HepG2 (cell line): ENCODE data around the gene EDAR. TPM values are rescaled to one million over a fixed set of nuclear protein-coding genes. Genes with fewer than 3 reads are reported as not detected.

ENCODE experiments used
- ATAC-seq: fragments of 200-7000 bp; cut with Tn5 transposase; 3 replicates; pipeline ENCODE4 v1.9.1; 2020; ENCODE audit warnings: mild to moderate bottlenecking, moderate library complexity
- BruUV-seq: library from RNA; stranded (reverse); fragments of 400-500 nt; replicated peaks from 2 replicates; lab custom pipeline; 2021; lab: Mats Ljungman, UMichigan
- CTCF ChIA-PET: fragments of 300-600 bp; formaldehyde crosslinking; extraction: SDS; loops from one replicate; lab custom pipeline; 2021; ENCODE audit warnings: low total read pairs, inconsistent platforms, low intra/inter-chr PET ratio; lab: Yijun Ruan, JAX
- POLR2A ChIA-PET: fragments of 350-600 bp; sonication (Branson Sonifier 250); formaldehyde crosslinking; loops from one replicate; lab custom pipeline; 2020; ENCODE audit warnings: antibody characterized with exemption, inconsistent platforms; lab: Yijun Ruan, JAX
- DNase-seq: peaks from one replicate; pipeline ENCODE4 v3.0.0-alpha.2; 2015; ENCODE audit warnings: low spot score
- FAIRE-seq: peaks from 3 replicates; lab custom pipeline; 2011; peaks lifted over from hg19 to GRCh38; lab: Jason Lieb, UNC
- H2AFZ ChIP-seq: one replicate; pipeline ENCODE4 v1.6.1; 2011; ENCODE audit warnings: low read length, inconsistent platforms
- H3K27ac ChIP-seq: fragments of 300-600 bp; 3 replicates; pipeline ENCODE4 v1.8.0; 2011; ENCODE audit warnings: mixed run types, mild to moderate bottlenecking, mixed read lengths, low read length, inconsistent platforms; ENCODE audit not compliant: insufficient read depth; ENCODE audit errors: extremely low read length
- H3K27me3 ChIP-seq, 2 experiments: fragments of 200-600 bp in 1 of 2; 2 replicates in 1 of 2; 3 replicates in 1 of 2; pipeline versions ENCODE4 v1.6.0 to v1.8.0; 2011; ENCODE audit warnings: low read length in 2 of 2, mild to moderate bottlenecking in 2 of 2, moderate library complexity in 2 of 2, inconsistent platforms in 1 of 2; ENCODE audit not compliant: insufficient read depth in 2 of 2, control insufficient read depth in 1 of 2
- H3K36me3 ChIP-seq, 2 experiments: fragments of 200-600 bp in 1 of 2; replicated peaks in 1 of 2; 2 replicates in 1 of 2; 3 replicates in 1 of 2; pipeline versions ENCODE4 v1.5.1 to v1.8.0; 2011; ENCODE audit warnings: low read length in 2 of 2, inconsistent platforms in 1 of 2; ENCODE audit not compliant: insufficient read depth in 2 of 2, control insufficient read depth in 1 of 2
- H3K4me1 ChIP-seq: 2 replicates; pipeline ENCODE4 v1.5.1; 2012; ENCODE audit warnings: low read length, inconsistent platforms; ENCODE audit not compliant: insufficient read depth
- H3K4me2 ChIP-seq: 2 replicates; pipeline ENCODE4 v1.6.0; 2011; ENCODE audit warnings: low read depth, low read length, inconsistent platforms
- H3K4me3 ChIP-seq, 3 experiments: fragments of 200-600 bp in 1 of 3; sonication (generic), shearing (Covaris generic) in 1 of 3; replicated peaks in 1 of 3; 2 replicates each; pipeline ENCODE4 v1.5.1; 2011 to 2016; ENCODE audit warnings: low read length in 3 of 3, inconsistent platforms in 2 of 3, low read depth in 2 of 3, mild to moderate bottlenecking in 2 of 3, control low read depth in 1 of 3, mixed read lengths in 1 of 3; ENCODE audit not compliant: insufficient read depth in 1 of 3
- H3K79me2 ChIP-seq: one replicate; pipeline ENCODE4 v1.6.1; 2011; ENCODE audit warnings: low read length, inconsistent platforms; ENCODE audit not compliant: insufficient read depth
- H3K9ac ChIP-seq: 2 replicates; pipeline ENCODE4 v1.6.0; 2011; ENCODE audit warnings: mild to moderate bottlenecking, low read depth, low read length, inconsistent platforms; ENCODE audit not compliant: insufficient read depth
- H3K9me3 ChIP-seq: 2 replicates; pipeline ENCODE4 v1.5.1; 2012; ENCODE audit warnings: mild to moderate bottlenecking, low read length
- H4K20me1 ChIP-seq: 2 replicates; pipeline ENCODE4 v1.6.0; 2011; ENCODE audit warnings: inconsistent platforms, mild to moderate bottlenecking, low read length, moderate library complexity; ENCODE audit not compliant: insufficient read depth
- AKNA ChIP-seq: sonication (generic); formaldehyde crosslinking; IDR thresholded peaks from 2 replicates; pipeline ENCODE4 v1.4.0; 2020; ENCODE audit warnings: missing genetic modification reagents, borderline replicate concordance
- KLF9 ChIP-seq: IDR thresholded peaks from 2 replicates; pipeline ENCODE4 v1.6.1; 2016; ENCODE audit warnings: low read depth
- NFAT5 ChIP-seq: sonication (generic); formaldehyde crosslinking; IDR thresholded peaks from 2 replicates; pipeline ENCODE4 v1.4.0; 2020; ENCODE audit warnings: missing genetic modification reagents
- ZMYM2 ChIP-seq: sonication (generic); formaldehyde crosslinking; IDR thresholded peaks from 2 replicates; pipeline ENCODE4 v1.8.0; 2022; ENCODE audit warnings: mild to moderate bottlenecking, missing genetic modification reagents
- ZNF235 ChIP-seq: sonication (generic); formaldehyde crosslinking; IDR thresholded peaks from 2 replicates; pipeline ENCODE4 v1.8.1; 2023; ENCODE audit warnings: mild to moderate bottlenecking, missing genetic modification reagents, borderline replicate concordance
- WGBS: methylation state at CpG from one replicate; pipeline ENCODE4 v1.1.6; 2017; ENCODE audit warnings: low lambda C conversion rate; 5-methylcytosine and 5-hydroxymethylcytosine counted together
- in situ Hi-C: cut with HindIII; loops from 2 replicates; pipeline ENCODE4 v1.10.0; 2017; ENCODE audit warnings: low pct_unique_long_range_greater_than_20kb; ENCODE audit not compliant: extremely low pct_ligation_motif_present
- intact Hi-C: fragments of 100-400 bp; cut with micrococcal nuclease; formaldehyde crosslinking; loops from one replicate; pipeline ENCODE4 v1.10.0; 2022; ENCODE audit not compliant: unreplicated experiment
- polyA plus RNA-seq, 8 experiments: library from polyadenylated mRNA; depleted of rRNA in 3 of 8; stranded (reverse) in 7 of 8; unstranded in 1 of 8; fragments of >200 nt; fragmentation: Illumina TruSeq in 4 of 8; extraction: Trizol in 4 of 8; gene quantifications; 2 replicates each; pipeline versions ENCODE4 v1.2.1 to v1.2.3, GENCODE V29; 2011 to 2016; ENCODE audit warnings: low read depth in 4 of 8, missing spikeins in 1 of 8, mixed read lengths in 1 of 8; ENCODE audit not compliant: insufficient read depth in 1 of 8
- total RNA-seq, 5 experiments: library from RNA; depleted of rRNA; stranded (reverse); fragments of >200 nt; fragmentation: Illumina TruSeq; extraction: Trizol; gene quantifications; 2 replicates each; pipeline ENCODE4 v1.2.3, GENCODE V29; 2016; ENCODE audit warnings: low read depth in 1 of 5
- TF ChIP-seq, protein P1 (sequence below): sonication (generic); formaldehyde crosslinking; IDR thresholded peaks from 2 replicates; pipeline ENCODE4 v1.9.0; 2021; ENCODE audit warnings: missing genetic modification reagents, mild to moderate bottlenecking, borderline replicate concordance
- TF ChIP-seq, protein P2 (sequence below): sonication (generic); formaldehyde crosslinking; IDR thresholded peaks from 2 replicates; pipeline ENCODE4 v1.5.1; 2020; ENCODE audit warnings: mild to moderate bottlenecking, moderate library complexity, missing genetic modification reagents

Gene EDAR
- total and polyA plus RNA-seq, 2 of the 13 experiments (the other 11 are each of a cell fraction or from before 2014, with no cell fraction given): not detected

DNA sequence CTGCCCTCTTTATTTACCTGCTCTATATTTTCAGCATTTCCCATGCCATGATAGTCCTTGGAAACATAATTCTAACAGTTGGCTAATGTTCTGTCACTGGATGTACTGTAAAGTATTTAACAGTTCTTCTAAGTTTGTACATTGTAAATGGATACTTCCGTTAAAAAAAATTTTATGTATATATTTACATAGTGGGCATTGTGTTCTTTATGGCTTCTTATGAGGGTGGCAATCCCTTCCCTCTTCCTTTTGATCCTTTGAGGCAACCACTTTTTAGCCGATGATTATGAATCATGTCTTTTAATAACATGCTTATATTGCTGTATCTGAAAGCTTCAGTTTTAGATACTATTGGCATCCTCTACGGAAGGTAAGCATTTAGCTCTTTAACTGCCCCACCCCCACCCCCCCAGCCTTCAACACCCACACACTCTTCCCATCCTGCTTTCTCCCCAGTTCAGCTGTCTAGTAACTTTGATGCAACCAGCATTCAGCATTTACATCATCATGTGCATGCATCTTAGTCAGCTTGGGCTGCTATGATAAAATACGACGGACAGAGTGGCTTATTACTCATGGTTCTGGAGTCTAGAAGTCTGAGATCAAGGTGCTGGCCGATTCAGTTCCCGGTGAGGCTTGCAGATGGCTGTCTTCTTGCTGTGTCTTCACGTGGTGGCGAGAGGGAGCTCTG is 21.0 kb upstream of the EDAR start (continued):
- no peak for TF ChIP-seq KLF9
- TF ChIP-seq, protein P1, sequence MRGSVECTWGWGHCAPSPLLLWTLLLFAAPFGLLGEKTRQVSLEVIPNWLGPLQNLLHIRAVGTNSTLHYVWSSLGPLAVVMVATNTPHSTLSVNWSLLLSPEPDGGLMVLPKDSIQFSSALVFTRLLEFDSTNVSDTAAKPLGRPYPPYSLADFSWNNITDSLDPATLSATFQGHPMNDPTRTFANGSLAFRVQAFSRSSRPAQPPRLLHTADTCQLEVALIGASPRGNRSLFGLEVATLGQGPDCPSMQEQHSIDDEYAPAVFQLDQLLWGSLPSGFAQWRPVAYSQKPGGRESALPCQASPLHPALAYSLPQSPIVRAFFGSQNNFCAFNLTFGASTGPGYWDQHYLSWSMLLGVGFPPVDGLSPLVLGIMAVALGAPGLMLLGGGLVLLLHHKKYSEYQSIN: no peak

DNA sequence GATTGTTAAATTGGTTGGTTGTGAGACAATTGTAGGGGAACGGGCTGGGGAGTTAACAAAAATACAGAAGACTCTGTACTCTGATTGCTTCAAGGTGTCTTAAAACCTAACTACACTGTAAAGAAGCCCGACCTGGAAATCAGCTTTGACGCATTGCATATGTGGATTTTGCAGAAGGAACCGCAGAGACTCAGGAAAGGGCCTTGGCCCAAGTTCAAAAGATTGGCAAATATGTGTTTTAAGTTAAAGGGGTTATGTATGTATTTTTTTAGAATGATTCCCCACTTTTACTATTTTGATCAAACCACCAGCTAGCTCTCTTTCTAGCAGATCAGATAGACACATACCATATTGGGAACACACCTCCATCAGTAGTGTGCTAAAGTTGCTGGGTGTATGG is 18.0 kb upstream of the EDAR start:
- H3K4me1 ChIP-seq: no peaks in the 10 kb centered on the region
- CTCF ChIA-PET: no interaction called here
- intact Hi-C loops (no loop called here), in situ Hi-C loops (no loop called here)
- BruUV-seq: no TSS peak
- no peak overlapping the region for H3K4me2 ChIP-seq
- H3K27me3 ChIP-seq: no peaks in the 10 kb centered on the region
- POLR2A ChIA-PET: no interaction called here
- H3K9ac ChIP-seq: no peak overlapping the region
- H3K4me3 ChIP-seq: no peak overlapping the region
- no peak for DNase-seq
- H3K36me3 ChIP-seq: no peaks in the 10 kb centered on the region
- ATAC-seq: no peak
- no peak for FAIRE-seq
- no peaks in the 10 kb centered on the region for H3K9me3 ChIP-seq
- no peaks in the 10 kb centered on the region; the same call in 1 of the 2 replicates for H4K20me1 ChIP-seq
- no peak overlapping the region for H3K27ac ChIP-seq
- 55% methylated on average over 4 of the region's 4 CpGs for WGBS
- no peak overlapping the region for H2AFZ ChIP-seq
- no peaks in the 10 kb centered on the region for H3K79me2 ChIP-seq
- TF ChIP-seq, protein P2, sequence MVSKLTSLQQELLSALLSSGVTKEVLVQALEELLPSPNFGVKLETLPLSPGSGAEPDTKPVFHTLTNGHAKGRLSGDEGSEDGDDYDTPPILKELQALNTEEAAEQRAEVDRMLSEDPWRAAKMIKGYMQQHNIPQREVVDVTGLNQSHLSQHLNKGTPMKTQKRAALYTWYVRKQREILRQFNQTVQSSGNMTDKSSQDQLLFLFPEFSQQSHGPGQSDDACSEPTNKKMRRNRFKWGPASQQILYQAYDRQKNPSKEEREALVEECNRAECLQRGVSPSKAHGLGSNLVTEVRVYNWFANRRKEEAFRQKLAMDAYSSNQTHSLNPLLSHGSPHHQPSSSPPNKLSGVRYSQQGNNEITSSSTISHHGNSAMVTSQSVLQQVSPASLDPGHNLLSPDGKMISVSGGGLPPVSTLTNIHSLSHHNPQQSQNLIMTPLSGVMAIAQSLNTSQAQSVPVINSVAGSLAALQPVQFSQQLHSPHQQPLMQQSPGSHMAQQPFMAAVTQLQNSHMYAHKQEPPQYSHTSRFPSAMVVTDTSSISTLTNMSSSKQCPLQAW (CRISPR knock-in tag): no peak
- TF ChIP-seq ZMYM2 (CRISPR knock-in tag) (no peak), NFAT5 (CRISPR knock-in tag) (no peak), AKNA (CRISPR knock-in tag) (no peak), ZNF235 (CRISPR knock-in tag) (no peak)
